Nephron (organoid): ENCODE measurements around the gene PDE4D.
"Not testable (repeated sequence)": the region's sequence is repeated elsewhere in the genome, so short reads cannot be mapped to it uniquely, and the experiment has no call there.

ENCODE experiments used
- H3K27ac Mint-ChIP-seq, 3 experiments: 2 replicates each; pipeline ENCODE4 v1.8.0; 2020; ENCODE audit warnings: mixed read lengths in 3 of 3, mild to moderate bottlenecking in 2 of 3, moderate library complexity in 1 of 3
- H3K27me3 Mint-ChIP-seq: 2 replicates; pipeline ENCODE4 v1.8.0; 2021; ENCODE audit warnings: low read depth, mild to moderate bottlenecking, moderate library complexity, mixed read lengths
- H3K36me3 Mint-ChIP-seq: 2 replicates; pipeline ENCODE4 v1.8.0; 2020; ENCODE audit warnings: low read depth, mixed read lengths
- H3K4me1 Mint-ChIP-seq: 2 replicates; pipeline ENCODE4 v1.8.0; 2020; ENCODE audit warnings: mixed read lengths
- H3K4me3 Mint-ChIP-seq, 3 experiments: 2 replicates each; pipeline ENCODE4 v1.8.0; 2020; ENCODE audit warnings: mild to moderate bottlenecking in 3 of 3, mixed read lengths in 3 of 3, moderate library complexity in 2 of 3
- H3K9me3 Mint-ChIP-seq: 2 replicates; pipeline ENCODE4 v1.8.0; 2020; ENCODE audit warnings: mixed read lengths
- TF ChIP-seq, protein P1 (sequence below), 3 experiments: fragments of 200-600 bp; sonication (generic); IDR thresholded peaks; one replicate each; pipeline ENCODE4 v1.5.0; 2021; ENCODE audit warnings: antibody characterized with exemption in 3 of 3; ENCODE audit not compliant: unreplicated experiment in 3 of 3

PDE4D gene

GRCh38 chr5:59596586-59597350, 296.8 kb downstream of the PDE4D start:
- TF ChIP-seq, protein P1, sequence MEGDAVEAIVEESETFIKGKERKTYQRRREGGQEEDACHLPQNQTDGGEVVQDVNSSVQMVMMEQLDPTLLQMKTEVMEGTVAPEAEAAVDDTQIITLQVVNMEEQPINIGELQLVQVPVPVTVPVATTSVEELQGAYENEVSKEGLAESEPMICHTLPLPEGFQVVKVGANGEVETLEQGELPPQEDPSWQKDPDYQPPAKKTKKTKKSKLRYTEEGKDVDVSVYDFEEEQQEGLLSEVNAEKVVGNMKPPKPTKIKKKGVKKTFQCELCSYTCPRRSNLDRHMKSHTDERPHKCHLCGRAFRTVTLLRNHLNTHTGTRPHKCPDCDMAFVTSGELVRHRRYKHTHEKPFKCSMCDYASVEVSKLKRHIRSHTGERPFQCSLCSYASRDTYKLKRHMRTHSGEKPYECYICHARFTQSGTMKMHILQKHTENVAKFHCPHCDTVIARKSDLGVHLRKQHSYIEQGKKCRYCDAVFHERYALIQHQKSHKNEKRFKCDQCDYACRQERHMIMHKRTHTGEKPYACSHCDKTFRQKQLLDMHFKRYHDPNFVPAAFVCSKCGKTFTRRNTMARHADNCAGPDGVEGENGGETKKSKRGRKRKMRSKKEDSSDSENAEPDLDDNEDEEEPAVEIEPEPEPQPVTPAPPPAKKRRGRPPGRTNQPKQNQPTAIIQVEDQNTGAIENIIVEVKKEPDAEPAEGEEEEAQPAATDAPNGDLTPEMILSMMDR (IDR thresholded peaks at IDR 0.05; ENCODE audit: unreplicated experiment in 3 of 3), result no peak
- peak overlapping the region in 1 of 3 experiments; percentile 75 for H3K27ac Mint-ChIP-seq
- H3K9me3 Mint-ChIP-seq, result peaks cover 6% of the 10 kb centered on the region
- H3K36me3 Mint-ChIP-seq, result no peaks in the 10 kb centered on the region
- peaks cover 25% of the 10 kb centered on the region for H3K4me1 Mint-ChIP-seq
- no peak overlapping the region for H3K4me3 Mint-ChIP-seq
- H3K27me3 Mint-ChIP-seq, result no peaks in the 10 kb centered on the region

GRCh38 chr5:59594118-59594517, 299.4 kb downstream of the PDE4D start:
- not testable (repeated sequence) for H3K36me3 Mint-ChIP-seq, H3K27me3 Mint-ChIP-seq, H3K4me3 Mint-ChIP-seq, H3K9me3 Mint-ChIP-seq, H3K27ac Mint-ChIP-seq
- peaks cover 26% of the 10 kb centered on the region for H3K4me1 Mint-ChIP-seq

DNA sequence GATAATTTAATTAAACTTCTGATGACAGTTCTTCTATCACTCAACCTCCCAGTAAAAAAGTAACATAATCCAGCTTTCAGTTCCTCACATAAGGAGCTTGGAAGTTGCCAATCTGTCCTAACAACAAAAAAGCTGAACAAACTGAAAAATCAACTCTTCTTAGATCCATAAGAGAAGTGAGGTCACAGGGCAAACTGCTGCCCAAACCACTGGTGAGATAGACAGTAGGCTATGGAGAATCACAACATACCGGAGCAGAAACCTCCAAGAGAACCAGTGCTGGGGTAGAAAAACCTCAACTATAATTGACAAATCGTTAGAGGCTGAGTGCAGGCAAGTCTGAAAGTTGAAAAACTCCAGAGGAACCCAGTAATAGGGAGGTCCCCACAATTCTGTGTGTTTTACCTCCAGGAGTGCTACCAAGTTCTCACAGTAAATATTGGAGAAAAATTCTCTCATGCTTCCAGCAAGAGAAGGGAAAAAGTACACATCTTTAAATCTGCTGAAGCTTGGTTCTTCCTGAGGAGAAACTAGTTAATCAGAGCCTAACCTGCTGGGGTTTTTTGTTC, 300.0 kb downstream of the PDE4D start:
- Mint-ChIP-seq H3K4me3 (no peak overlapping the region), H3K36me3 (no peaks in the 10 kb centered on the region), H3K27me3 (no peaks in the 10 kb centered on the region), H3K9me3 (peaks cover 6% of the 10 kb centered on the region), H3K4me1 (peaks cover 23% of the 10 kb centered on the region), H3K27ac (peak overlapping the region in 1 of 3 experiments; percentile 20)
- TF ChIP-seq, protein P1 (IDR thresholded peaks at IDR 0.05; ENCODE audit: unreplicated experiment in 3 of 3), result no peak

DNA sequence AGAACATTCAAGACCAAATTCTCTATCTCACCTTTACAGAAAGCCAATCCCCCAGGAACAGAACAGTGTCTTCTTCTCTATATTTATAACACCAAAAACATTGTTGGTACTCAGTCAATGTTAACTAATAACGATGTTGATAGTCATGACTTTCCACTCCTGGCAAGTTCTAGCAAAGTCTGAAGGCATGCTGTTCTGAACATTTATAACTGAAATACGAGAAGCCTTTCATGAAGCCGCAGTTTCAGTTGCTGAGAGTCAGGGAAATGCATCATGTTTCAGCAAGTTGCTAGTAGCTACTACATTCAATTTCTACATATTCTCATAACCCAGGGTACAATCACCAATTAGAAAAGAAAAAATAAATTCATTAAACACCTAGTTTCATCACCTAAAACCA, 301.4 kb downstream of the PDE4D start:
- no peaks in the 10 kb centered on the region for H3K36me3 Mint-ChIP-seq
- H3K27me3 Mint-ChIP-seq, result no peaks in the 10 kb centered on the region
- H3K4me3 Mint-ChIP-seq, result peak overlapping the region in 1 of 3 experiments; percentile 16
- peaks cover 6% of the 10 kb centered on the region for H3K9me3 Mint-ChIP-seq
- TF ChIP-seq, protein P1 (IDR thresholded peaks at IDR 0.05; ENCODE audit: unreplicated experiment in 3 of 3), result no peak
- peaks cover 25% of the 10 kb centered on the region for H3K4me1 Mint-ChIP-seq
- peak overlapping the region; percentile 22 to 53 (median 29) for H3K27ac Mint-ChIP-seq

DNA sequence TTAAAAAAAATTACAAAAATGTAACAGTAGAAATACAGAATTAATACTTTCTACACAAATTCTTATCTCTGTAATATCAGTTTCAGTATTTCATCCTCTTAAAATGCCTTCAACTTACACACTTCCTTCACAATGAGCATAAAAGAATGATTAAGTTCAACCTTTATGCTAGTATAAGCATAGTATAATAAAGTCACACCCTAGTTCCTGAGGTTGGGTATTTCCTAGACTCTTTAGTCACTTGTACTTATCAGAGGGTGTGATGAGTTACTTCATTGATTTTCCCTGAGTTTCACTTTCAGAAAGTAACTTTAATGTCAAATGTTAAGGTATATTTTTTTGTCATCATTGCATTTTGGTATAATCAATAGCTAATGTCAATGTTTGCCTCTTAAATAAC, 302.4 kb downstream of the PDE4D start:
- H3K9me3 Mint-ChIP-seq, result peaks cover 6% of the 10 kb centered on the region
- no peaks in the 10 kb centered on the region for H3K36me3 Mint-ChIP-seq
- H3K27me3 Mint-ChIP-seq, result no peaks in the 10 kb centered on the region
- peaks cover 28% of the 10 kb centered on the region for H3K4me1 Mint-ChIP-seq
- no peak overlapping the region for H3K4me3 Mint-ChIP-seq
- no peak overlapping the region for H3K27ac Mint-ChIP-seq
- TF ChIP-seq, protein P1 (IDR thresholded peaks at IDR 0.05; ENCODE audit: unreplicated experiment in 3 of 3), result no peak

GRCh38 chr5:59588922-59589321, 304.6 kb downstream of the PDE4D start:
- no peaks in the 10 kb centered on the region for H3K9me3 Mint-ChIP-seq
- no peak overlapping the region for H3K4me3 Mint-ChIP-seq
- peaks cover 43% of the 10 kb centered on the region for H3K4me1 Mint-ChIP-seq
- H3K27me3 Mint-ChIP-seq, result no peaks in the 10 kb centered on the region
- TF ChIP-seq, protein P1 (IDR thresholded peaks at IDR 0.05; ENCODE audit: unreplicated experiment in 3 of 3), result no peak
- no peak overlapping the region for H3K27ac Mint-ChIP-seq
- H3K36me3 Mint-ChIP-seq, result no peaks in the 10 kb centered on the region
